HG03196 (cell line): ENCODE measurements around the gene PNCK.
"Not testable (repeated sequence)": the region's sequence is repeated elsewhere in the genome, so short reads cannot be mapped to it uniquely, and the experiment has no call there.

Experiments used
- ATAC-seq: cut with Tn5 transposase; IDR thresholded peaks from one replicate; pipeline ENCODE4 v1.9.1; 2021; ENCODE audit not compliant: unreplicated experiment

Gene PNCK

GRCh38 chrX:153673428-153674218 lies at the start of gene PNCK:
Gene PNCK (minus strand): TSS chrX:153673813. CDS start chrX:153673076, 737 bp downstream.
- no peak for ATAC-seq

- no peak for ATAC-seq
Observed at GRCh38 chrX:153722704-153723350, 49.2 kb upstream of the PNCK start.

GRCh38 chrX:153719701-153720100 lies 46.1 kb upstream of the PNCK start:
- no peak for ATAC-seq

GRCh38 chrX:153719238-153719637 lies 45.6 kb upstream of the PNCK start:
- ATAC-seq, result no peak

GRCh38 chrX:153717445-153717844 lies 43.8 kb upstream of the PNCK start:
- no peak for ATAC-seq

GRCh38 chrX:153714256-153714655 lies 40.6 kb upstream of the PNCK start:
- ATAC-seq, result no peak

- no peak for ATAC-seq
Observed at GRCh38 chrX:153709726-153710674, 36.4 kb upstream of the PNCK start.

GRCh38 chrX:153708415-153708814 lies 34.8 kb upstream of the PNCK start:
- ATAC-seq, result no peak

GRCh38 chrX:153707406-153707805 lies 33.8 kb upstream of the PNCK start:
- no peak for ATAC-seq

GRCh38 chrX:153706799-153707198 lies 33.2 kb upstream of the PNCK start:
- no peak for ATAC-seq

GRCh38 chrX:153705403-153706060 lies 31.9 kb upstream of the PNCK start:
- not testable (repeated sequence) for ATAC-seq

GRCh38 chrX:153704631-153705402 lies 31.2 kb upstream of the PNCK start:
- ATAC-seq, result not testable (repeated sequence)

- ATAC-seq, result no peak
Observed at GRCh38 chrX:153704021-153704526, 30.5 kb upstream of the PNCK start.

- ATAC-seq, result no peak
Observed at GRCh38 chrX:153703036-153703370, 29.4 kb upstream of the PNCK start.

GRCh38 chrX:153702336-153703035 lies 28.9 kb upstream of the PNCK start:
- ATAC-seq, result no peak

- no peak for ATAC-seq
Observed at GRCh38 chrX:153701706-153702105, 28.1 kb upstream of the PNCK start.

GRCh38 chrX:153700967-153701366 lies 27.4 kb upstream of the PNCK start:
- no peak for ATAC-seq

GRCh38 chrX:153700376-153700945 lies 26.8 kb upstream of the PNCK start:
- ATAC-seq, result no peak

- not testable (repeated sequence) for ATAC-seq
Observed at GRCh38 chrX:153699784-153700371, 26.3 kb upstream of the PNCK start.
